8988T (cell line): Measurements from ENCODE around the gene NLRP6.
"Not testable (repeated sequence)": the region's sequence is repeated elsewhere in the genome, so short reads cannot be mapped to it uniquely, and the experiment has no call there.

Experiments used
- DNase-seq: peaks from one replicate; pipeline ENCODE4 v3.0.0; 2011

NLRP6 gene

GRCh38 chr11:311013-311748 lies 33.0 kb downstream of the NLRP6 start:
- not testable (repeated sequence) for DNase-seq

- DNase-seq: peak; percentile 38
Observed at GRCh38 chr11:312092-312816, 34.0 kb downstream of the NLRP6 start.

- DNase-seq: peak; percentile 38
Observed at GRCh38 chr11:313304-313786, 35.1 kb downstream of the NLRP6 start.

GRCh38 chr11:313787-314553 lies 35.8 kb downstream of the NLRP6 start, which contains the start of gene IFITM1:
TSS of gene IFITM1 (plus strand) at chr11:314040. CDS start at chr11:314171, 131 bp downstream.
- DNase-seq: no peak

GRCh38 chr11:314554-314875 lies 36.3 kb downstream of the NLRP6 start:
- not testable (repeated sequence) for DNase-seq

GRCh38 chr11:315051-315481 lies 36.9 kb downstream of the NLRP6 start:
- peak; percentile 32 for DNase-seq

- DNase-seq: peak; percentile 38
Observed at GRCh38 chr11:315516-315994, 37.3 kb downstream of the NLRP6 start.

- DNase-seq: peak; percentile 30
Observed at GRCh38 chr11:316031-316701, 38.0 kb downstream of the NLRP6 start.

DNA sequence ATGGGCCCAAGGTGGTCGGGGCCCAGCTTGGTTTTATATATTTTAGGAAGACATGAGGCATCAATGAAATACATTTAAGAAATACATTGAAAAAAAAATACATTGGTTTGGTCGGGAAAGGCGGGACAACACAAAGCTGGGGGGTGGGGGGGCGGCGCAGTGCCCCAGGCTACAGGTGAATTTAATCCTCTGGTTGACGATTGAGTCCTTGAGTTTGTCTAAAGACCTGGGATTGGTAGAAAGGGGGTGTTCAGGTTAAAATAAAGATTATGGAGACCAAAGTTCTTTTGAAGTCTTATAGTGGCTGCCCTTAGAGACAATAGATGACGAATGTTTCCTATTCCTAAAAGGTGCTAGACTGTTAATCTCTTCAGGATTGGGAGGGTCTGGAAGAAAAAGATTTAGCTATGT lies 38.7 kb downstream of the NLRP6 start:
- DNase-seq: no peak

DNA sequence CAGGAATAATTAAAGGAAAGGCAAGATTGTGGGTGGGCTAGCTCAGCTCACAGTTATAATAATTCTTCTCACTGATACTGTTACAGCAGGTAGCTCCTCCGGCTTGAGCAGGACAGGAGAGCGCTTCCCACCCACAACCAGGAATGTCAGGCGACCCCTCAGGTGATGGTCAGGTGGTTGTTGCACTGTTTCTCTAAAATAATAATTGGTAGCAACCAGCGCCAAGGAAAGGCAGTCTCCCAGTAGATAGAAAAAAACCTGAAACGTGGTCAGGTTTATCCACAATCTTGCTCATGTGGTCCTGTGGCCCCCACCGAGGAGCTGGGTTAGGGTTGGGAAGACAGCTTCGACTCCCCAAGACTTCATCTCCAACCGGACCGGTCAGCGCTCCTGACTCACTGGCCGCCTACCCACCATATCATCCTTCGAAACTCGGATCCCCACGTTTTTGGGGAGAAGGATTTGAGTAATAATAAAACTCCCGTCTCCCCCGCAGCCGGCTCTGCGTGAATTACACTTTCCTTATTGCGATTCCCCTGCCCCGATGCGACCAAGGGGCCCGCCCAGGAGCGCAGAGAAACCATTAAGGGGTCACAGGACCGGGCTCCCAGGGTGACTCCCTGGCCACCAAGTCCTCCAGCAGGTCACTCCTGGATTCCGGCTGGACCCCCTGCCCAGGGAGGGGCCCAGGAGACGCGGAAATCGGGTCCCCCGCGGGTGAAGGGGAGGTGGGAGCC lies 39.6 kb downstream of the NLRP6 start:
- peak; percentile 42 for DNase-seq

DNA sequence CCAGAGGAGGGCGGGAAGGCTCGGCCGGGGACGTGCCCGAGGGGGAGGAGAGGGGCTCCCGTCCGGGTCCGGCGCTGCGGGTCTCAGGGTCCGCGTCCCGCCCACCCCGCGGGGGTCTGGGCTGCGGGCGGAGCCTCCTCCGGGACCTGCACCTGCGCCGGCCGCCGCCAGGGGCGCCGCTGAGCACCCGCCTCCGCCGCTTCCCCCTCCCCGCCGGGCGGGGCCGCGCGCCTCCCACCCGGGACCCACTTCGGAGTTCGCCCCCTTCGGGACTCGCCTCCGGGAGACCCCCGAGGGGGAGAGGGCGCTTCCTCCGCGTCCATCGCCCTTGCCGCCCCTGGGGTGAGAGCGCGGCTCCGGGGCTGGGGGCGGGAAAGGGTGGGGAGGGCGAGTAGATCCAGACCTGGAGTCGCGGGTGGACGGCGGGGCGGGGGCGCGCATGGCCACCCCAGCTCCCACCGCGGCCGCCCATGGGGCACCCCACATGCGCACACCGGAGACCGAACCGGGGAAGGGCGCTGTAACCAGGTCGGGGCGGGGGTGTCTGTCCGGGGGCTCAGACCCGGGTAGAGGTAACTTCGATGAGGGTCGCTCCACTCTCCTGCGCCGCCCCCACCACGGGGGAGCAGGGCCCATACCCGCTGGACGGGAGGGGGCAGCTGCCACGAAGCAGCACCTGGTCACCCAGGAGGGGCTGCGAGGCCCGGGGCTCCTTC lies 40.4 kb downstream of the NLRP6 start:
- not testable (repeated sequence) for DNase-seq

DNA sequence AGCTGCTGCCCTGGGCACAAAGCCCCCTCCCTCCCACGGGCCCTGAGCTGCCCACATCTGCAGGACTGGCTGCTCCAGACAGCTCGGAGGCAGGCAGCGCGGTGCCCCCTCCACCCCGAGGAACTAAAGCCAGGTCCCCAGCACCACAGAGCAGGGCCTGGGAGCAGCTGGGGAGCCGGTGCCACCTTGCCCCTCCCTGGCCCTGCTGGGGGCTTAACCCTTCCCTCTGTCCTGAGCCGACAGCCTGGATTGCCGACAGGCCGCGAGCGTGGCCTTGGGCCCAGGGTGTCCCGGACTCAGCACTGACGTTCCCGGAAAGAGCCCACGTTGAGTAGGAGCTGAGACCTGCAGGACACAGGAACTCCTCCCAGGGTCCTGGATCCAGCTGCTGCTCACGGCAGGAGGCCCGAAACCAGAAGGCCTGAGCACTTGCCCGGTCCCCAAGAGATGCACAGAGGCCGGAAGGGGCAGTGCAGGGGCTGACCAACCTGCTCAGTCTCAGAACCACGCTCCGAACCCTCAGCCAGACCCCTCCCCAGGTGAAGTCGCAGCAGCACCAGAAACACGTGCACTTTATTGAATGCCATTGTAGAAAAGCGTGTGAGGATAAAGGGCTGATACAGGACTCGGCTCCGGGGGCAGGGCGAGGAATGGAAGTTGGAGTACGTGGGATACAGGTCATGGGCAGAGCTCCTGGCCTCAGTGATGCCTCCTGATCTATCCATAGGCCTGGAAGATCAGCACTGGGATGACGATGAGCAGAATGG lies 41.1 kb downstream of the NLRP6 start:
- DNase-seq: not testable (repeated sequence)

DNA sequence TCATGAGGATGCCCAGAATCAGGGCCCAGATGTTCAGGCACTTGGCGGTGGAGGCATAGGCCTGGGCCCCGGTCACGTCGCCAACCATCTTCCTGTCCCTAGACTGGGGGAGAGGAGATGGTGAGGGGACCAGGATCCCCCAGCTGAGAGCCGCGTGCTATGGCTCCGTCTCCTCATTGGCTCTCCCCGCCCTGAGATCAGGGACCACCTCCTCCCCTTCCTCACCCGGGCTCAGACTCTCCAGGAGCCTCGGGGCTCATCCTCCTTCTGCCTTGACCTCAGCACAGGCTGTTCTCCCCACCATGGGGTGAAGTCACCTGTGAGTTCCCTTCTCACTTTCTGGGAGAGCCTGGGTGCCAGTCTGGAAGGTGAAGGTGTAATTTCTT lies 41.7 kb downstream of the NLRP6 start:
- not testable (repeated sequence) for DNase-seq

- no peak for DNase-seq
Observed at GRCh38 chr11:324156-324555, 45.9 kb downstream of the NLRP6 start.

- not testable (repeated sequence) for DNase-seq
Observed at GRCh38 chr11:324593-325517, 46.6 kb downstream of the NLRP6 start.

DNA sequence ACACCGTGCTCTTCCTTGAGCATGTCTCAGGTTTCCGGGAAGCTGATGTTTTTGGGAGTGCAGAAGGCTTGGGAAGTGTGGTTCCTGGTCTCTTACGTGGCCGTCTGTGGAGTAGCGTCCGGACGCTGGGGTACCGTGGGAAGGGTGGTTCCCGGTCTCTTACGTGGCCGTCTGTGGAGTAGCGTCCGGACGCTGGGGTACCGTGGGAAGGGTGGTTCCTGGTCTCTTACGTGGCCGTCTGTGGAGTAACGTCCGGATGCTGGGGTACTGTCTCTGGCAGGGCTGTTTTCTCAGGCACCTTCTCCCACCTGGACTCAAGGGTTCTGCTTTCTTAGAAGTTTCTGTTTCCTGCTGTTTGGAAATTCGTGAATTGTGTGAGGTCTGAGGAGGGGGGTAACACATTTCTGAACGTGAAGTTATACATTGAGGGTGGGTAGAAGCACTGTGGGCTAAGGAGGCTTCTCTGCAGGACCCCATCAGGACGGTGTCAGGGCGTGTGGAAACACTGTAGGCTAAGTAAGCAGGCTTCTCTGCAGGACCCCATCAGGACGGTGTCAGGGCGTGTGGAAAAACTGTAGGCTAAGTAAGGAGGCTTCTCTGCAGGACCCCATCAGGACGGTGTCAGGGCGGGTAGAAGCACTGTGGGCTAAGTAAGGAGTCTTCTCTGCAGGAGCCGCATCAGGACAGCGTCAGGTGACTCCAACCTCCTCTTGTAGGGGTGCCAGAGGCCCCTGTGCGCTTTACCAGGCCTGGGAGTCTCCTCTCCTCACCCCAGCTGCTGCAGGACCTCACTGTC lies 47.8 kb downstream of the NLRP6 start:
- no peak for DNase-seq

DNA sequence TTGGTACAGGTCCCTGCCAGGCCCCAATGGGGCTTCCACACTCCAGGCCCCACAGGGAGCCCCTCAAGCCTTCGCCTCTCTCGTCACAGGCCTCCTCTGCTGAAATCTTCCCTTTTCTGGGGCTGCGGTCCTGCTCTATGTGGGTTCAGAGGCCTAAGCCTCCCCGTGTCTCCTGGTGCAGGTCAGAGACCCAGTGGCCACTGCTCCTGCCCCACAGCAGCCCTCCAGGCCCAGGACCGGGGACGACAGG lies 48.3 kb downstream of the NLRP6 start:
- no peak for DNase-seq

- no peak for DNase-seq
Observed at GRCh38 chr11:326842-327580, 48.8 kb downstream of the NLRP6 start.
